Hematopoietic multipotent progenitor cell treated with erythropoietin and hydrocortisone succinate and interleukin-3 and kit ligand, for 8 days (in vitro differentiated cells): ENCODE measurements around the gene BET1.
"Not testable (repeated sequence)": the region's sequence is repeated elsewhere in the genome, so short reads cannot be mapped to it uniquely, and the experiment has no call there.

ENCODE experiments used
- DNase-seq: peaks from one replicate; pipeline ENCODE4 v3.0.0-alpha.2; 2015

The BET1 gene, protein sequence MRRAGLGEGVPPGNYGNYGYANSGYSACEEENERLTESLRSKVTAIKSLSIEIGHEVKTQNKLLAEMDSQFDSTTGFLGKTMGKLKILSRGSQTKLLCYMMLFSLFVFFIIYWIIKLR

DNA sequence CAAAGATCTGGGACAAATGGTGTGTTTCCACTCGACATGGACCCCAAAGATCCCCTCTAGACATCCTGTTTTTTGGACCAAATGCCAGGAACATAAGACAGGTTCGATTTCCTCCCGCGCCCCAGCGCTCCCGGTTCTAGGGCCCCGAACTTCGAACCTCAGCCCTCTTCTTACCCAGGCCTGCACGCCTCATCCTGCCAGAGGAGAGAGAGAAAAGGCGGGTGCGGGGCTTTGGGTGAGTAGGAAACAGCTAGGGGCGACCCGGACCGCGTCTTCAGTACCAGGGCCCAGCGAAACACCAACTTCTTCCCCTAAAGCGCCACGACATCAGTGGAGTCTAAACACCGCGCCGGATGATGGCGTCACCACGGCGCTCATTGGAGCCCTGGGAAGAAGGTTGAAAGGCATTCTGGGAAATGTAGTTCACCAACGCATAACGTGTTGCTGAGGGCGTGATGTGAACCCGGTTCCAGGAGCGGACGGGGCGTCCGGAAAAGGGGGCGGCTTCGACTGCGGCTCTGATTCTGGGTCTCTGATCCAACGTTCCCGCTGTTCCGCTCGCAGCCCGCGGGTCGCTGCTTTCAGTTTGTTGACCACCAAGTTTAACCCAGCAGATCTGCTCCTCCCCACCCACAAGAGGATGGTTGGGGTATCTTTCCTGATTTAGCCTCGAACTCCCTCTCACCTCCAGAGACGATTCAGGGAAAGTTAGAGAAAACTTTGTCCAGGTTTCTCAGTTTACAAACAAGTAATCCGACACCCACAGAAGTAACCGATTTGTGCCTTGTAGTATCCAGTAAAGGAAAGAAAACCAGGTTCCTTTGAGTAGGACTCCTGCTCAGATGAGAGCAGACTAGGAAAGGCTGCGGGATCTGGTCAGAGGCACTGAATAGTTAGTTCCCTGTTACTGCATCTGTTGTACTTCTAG, at the start of gene BET1:
BET1 (minus strand) TSS at position 332 of the 928 bp plus-strand sequence; CDS start at position 193, 139 bp downstream.
- peak; percentile 97 for DNase-seq

DNA sequence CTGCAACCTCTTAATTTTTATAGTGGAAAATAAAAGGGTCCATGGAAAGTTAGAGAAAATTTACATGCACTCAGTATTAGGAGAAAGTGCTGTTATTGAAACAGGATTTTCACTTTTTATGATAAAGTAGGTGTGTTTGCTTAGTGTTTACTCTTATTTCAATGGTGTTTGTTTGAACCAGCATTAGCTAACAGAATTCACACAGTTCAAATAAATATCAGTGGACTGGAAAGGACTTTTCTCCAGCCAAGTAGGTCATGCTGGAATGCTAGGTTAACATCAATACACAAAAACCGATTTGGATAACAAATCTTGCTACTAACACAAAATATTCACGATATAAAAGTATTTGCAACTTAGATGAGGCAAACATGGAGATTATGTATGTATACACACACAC, 49.4 kb upstream of the BET1 start:
- no peak for DNase-seq

DNA sequence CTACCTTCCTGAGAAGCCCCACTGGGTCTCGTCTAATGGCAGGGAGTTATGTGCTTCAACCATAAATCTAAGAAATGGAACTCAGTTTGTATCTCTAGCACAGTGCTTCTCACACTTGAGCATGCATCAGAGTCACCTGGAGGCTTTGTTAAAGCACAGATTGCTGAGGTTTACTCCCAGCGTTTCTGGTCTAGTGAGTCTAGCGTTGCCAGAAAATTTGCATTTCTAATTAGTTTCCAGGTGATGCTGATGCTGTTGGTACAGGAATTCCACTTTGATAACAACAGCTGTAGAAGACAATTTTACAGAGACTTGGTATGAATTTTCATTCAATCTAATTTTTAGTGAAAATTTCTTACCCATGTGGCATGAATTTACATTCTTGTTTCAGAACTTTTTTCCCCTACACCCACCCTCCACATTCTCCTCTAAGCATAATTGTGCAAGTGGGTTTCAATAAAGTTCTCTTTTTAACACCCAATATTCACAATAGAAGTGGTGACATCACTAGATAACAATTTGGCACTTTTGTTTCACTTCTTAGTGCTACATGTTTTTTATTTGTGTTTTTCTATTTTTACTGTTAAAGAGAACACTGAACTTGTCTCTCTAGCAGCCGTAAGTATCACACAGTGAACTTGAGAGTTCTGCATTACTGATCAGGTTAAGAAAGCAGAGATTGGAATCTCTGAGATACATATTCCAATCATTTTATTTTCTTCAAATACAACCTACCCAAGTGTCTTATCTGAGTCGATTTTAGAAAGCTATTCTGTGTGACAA, 48.4 kb upstream of the BET1 start:
- DNase-seq, result no peak

DNA sequence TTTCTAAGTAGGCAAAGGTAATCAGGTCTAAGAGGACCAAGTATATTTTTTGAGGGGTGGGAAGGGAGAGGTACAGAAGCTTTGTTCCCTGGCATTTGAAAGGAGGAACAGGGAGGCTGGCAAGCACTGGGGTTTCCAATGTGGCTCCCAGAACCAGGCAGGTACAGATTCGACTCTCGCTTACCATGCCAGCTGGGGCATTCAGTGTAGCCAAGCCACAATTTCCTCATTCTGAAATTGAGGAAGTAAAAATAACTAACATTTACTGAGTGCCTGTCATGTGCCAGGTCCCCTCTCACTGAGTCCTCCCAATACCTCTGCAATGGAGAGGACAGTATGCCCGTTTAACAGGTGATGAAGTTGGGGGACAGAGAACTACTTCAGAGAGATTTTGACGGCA, 45.9 kb upstream of the BET1 start:
- DNase-seq, result peak; percentile 3

DNA sequence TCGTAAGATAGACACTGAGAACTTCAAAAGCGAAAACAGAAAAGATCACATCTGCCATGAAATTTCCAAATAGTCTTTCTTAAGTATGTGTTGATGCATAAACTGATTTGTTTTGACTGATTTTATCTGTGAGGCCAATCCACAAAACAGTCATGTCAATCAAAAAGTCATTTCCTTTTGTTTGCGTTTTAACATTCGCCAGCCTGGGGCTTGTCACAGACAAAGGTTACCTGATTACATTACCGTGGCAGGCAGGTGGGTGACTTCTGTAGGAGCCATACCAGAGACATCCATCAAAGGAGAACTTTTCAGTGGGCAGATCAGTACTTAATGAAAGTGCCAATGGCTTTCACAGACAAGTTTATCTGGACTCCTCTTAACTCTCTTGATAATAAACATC, 45.5 kb upstream of the BET1 start:
- no peak for DNase-seq

DNA sequence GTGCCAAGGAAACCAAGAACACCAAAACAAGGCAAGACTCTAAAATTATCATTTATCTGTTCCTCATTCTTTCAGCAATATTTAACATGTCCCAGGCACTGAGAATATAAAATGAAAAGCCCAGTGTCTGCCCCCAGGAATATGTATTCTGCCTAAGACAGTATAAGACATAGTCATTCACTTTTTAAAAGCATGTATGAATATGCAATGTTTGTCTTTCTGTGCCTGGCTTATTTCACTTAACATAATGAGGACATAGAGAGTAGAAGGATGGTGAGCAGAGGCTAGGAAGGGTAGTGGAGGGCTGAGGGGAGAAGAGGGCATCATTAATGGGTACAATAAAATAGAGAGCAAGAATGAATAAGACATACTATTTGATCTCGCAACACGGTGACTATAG, 44.6 kb upstream of the BET1 start:
- no peak for DNase-seq

DNA sequence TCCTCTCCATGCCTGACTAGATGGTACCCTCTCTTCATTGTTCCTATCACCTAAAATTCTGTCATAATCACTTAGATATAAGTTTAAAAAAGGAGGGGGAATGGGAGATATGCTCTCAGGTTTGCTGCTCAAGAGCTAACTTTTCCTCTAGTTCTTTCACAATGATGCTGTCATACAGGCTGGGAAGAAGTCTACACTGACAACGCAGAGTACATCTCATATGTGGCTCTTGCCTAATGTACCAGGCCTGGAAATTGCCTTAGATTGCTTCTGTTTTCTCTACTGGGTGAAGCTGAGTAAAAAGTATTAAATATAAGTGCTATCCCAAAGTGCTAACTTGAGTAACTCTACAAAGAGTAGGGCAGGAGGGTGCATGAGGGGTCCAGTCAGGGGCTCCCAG, 43.8 kb upstream of the BET1 start:
- DNase-seq, result no peak

DNA sequence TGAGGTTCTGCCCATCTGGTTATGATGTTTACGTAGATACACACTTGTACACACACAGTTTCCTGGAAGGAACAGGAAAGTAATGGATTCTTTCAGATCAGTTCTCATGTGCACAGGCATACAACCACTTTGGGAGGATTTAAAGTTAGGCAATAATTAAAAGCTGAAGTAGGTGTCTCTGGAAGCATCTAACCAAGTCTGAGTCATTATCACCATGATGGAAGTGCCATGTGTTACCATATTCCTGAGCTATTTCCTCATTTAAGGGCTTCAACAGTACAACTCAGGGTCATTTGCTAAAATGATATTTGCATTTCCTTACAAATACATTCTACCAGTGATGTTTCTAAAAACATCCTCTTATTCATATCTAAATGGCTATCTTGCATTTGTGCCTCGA, 41.4 kb upstream of the BET1 start:
- no peak for DNase-seq

DNA sequence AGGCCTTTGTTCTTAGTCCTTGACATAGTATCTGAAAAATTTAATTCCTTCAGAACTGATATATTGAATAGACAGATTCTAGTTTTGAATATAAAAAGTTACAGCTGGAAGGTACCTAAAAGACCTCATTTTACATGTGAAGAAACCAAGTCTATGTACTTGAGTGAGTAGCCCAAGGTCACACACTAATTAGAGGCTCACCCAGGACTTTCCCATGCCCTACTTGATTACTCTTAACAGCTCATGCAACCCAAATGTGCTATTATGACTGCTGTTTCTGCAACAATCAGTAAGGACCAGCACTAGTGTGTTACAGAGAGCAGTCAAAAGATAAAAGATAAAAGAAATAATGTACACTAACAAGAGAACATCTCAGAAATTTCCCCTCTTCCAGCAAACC, 40.7 kb upstream of the BET1 start:
- DNase-seq, result no peak

DNA sequence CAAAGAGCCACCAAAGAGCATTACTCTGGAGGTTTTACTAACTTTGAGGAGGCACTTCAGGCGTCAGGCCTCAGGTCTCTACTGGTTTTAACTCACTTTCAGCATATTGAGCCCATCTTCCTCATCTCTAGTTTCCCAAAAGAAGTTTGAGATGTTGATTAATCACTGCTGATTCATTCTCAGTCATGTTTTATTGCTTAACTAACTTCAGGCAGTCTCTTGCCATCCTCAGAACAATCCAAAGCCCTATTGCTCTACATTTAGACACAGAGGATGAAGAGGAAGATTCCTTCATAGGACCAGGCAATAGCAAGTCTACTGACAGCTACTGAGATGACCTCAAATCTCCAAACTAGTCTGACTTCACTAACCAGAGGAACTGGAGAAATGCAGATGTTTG, 39.1 kb upstream of the BET1 start:
- DNase-seq, result no peak

DNA sequence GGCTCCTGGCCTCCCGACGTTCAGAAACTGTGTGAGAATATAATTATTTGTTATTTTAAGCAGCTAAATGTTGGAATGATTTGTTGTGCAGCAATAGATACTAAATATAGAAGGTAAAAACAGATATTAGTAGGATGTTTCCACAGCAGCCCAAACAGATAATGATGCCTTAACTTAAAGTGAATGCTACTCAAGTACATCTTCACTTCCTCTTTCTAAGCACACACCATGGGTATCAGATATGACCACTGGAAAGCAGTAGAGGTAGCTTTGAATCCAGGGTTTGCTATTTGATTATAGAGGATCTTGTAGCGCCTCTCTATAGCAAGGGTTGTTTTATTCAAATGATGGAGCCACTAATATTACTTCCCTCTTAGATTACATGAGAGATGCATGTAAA, 38.2 kb upstream of the BET1 start:
- DNase-seq, result no peak

DNA sequence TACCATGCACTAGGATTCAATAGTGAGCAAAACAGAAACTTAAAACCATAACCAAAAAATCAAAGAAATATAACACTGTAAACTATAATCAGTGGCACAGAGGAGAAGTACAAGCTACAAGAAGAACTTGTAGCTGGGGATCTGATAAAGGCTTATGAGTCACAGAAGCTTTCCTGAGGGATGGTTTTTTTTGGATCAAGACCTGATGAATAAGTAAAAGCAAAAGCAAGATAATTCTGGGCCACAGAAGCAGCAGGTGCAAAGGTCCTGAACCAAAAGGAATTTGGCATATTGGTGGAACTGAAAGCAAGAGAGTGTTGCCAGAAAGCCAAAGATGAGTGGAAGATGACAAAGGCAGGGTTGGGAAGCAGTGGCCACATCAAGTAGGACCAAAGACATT, 37.4 kb upstream of the BET1 start:
- DNase-seq, result no peak

DNA sequence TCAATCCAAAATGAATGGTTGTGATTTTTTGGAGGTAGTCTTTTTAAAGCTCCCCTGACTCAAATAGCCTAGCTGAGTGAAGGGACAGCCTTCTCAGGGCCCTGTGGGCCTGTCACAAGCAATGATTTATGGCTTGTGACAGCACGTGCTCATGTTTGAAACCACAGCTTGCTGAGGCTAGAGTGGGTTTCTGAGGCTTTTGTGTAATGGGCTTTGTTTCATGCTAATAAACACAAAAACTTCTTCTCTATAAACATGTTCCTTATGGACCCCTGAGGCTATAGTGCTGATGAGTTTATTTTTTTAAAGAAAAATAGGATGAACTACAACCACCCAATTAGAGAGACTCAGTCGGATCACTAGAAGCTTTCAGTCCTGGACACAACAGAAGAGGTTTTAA, 36.1 kb upstream of the BET1 start:
- no peak for DNase-seq

DNA sequence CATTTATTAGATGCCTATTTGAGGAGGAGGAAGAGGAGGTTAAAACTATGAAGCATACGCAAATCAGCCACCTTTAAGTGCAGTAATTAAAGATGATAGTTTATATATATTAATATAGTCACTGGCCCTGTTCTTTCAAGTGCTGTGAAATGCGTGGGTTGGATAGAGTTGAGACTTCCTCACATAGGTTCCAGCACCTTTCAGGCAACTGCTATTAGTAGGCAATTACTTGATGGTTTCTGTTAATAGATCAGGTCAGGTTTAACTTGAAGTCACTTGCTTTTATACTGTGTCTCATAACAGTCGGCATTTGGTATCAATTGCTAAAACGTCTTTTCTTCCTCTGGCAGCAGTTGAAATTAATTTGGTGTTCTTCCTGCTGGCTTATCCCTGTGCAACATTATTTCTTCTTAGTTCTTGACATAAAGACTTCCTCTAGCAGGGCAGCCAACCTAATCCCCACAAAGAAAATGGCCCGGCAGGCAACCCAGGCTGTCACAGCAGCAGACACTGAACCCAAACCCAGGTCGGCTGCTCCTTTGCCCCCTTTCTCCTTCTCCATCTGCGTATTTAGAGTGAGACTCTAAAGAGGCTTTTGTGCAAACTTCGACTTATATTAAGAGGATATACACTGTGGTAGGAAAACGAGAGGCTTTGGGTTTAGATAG, 35.3 kb upstream of the BET1 start:
- no peak for DNase-seq

DNA sequence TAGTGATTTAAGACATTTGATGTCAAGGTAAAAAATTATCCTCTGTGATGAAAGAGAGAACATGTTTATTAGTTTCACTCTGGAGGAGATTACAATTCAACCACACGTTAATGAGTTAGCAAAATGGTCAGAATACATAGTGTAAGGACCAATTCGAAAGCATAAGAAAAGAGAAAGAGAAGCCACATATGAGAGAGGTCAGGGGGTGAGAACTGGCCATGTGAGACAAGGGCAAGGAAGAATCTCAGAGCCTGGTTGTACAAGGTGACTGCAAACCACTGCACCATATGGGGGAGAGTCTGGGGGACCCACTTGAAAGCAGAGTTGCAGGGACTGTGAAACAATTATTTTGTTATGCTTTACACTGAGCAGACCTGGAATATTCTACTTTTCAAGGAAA, 27.7 kb upstream of the BET1 start:
- DNase-seq, result no peak

DNA sequence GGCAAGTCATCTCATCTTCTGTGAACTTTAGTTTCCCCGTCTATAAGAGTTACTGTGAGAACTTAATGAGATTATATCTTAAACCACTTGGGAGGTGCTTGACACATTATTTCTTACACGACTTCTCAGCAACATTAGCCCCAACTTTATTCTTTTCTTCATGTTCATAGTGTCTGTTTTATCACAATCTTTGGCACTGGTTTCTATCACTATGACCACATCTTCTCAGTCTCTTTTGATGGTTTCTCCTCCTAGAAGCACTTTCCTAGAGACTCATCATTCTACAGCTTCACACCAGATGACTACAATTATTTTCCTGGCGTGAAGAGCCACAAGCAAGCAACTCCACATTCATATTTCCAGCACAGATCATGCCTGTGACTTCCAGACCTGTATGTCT, 26.5 kb upstream of the BET1 start:
- no peak for DNase-seq

DNA sequence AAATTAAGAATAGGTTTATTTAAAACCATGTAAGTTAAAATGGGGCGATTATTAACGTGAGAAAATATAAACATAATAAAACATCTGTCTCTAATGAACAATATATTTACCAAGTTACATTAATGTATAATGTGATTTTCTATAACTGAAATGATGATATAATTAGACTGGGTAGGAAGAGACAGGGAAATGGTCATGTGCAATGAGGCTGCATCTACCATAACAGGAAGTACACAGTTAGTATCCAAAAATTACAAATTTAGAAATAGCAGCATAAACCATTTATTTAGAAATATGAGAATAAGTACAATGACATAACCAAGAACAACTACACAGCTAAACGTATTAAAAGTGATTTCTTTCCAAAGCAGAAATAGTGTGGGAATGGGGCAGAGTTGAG, 25.8 kb upstream of the BET1 start:
- no peak for DNase-seq

DNA sequence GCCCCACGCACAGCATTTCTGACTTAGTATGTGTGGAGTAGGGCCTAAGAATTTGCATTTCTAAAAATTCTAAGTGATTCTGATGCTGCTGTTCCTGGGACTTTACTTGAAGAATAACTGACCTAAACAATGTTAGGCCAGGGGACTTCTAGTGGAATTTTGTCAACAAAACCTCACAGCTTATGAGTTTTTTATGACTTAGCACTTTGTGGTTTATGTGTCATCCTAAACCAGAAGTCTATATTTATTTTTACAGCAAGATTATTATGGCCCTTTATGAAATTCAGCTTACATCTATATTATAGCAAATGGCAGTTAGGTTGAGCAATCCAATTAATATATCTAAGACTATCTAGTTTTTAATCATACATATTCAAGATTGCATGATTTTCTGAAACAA, 24.6 kb upstream of the BET1 start:
- no peak for DNase-seq

DNA sequence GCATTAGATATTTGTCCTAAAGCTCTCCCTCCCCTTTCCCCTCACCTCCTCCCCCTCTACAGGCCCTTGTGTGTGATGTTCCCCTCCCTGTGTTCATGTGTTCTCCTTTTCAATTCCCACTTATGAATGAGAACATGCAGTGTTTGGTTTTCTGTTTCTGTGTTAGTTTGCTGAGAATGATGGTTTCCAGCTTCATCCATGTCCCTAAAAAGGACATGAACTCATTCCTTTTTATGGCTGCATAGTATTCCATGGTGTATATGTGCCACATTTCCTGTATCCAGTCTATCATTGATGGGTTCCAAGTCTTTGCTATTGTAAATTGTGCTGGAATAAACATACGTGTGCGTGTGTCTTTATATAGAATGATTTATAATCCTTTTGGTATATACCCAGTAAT, 22.5 kb upstream of the BET1 start:
- not testable (repeated sequence) for DNase-seq

DNA sequence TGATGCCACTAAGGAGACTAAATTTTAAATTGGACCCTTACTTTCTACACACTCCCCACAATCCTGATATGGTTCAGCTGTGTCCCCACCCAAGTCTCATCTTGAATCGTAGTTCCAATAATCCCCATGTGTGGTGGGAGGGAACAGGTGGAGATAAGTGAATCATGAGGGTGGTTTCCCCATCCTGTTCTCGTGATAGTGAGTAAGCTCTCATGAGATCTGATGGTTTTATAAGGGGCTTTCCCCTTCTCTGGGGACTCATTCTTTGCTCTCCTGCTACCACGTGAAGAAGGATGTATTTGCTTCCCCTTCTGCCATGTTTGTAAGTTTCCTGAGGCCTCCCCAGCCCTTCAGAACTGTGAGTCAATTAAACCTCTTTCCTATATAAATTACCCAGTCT, 18.4 kb upstream of the BET1 start:
- no peak for DNase-seq

DNA sequence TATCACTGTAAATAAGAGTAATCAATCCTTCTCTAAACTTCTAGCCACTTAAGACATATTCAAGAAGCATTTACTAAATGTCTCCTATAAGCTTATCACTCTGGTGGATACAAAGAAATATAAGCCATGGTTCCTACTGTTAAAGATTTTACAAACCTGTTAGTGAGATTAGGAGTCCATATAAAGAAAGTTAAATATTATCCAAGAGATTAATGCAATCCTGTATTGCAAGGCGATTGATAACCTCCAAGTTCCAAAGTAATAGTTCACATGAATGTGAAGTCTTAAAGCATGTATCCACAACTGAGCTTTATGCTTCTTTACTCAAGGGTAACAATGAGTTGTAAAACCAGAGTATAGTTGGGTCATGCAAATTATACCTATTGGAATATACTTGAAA, 12.6 kb upstream of the BET1 start:
- no peak for DNase-seq

DNA sequence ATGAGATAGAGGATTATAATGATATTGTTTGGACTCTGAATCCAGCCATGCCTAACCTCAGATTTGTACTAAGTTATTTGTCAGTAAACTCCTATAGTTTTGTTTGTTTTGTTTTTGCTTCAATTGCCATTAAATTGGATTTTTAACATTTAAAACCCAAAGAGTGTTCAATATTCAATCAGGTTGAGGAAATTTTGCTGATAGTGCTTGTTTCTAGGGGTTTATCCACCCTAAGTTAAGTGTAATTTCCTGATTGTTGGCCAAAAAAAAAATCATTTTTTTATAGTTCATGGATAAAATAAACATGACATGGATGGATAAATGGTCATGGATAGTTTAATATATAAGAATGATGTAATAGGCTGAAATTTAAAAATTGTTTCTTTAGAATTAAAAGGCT, 11.4 kb upstream of the BET1 start:
- no peak for DNase-seq

DNA sequence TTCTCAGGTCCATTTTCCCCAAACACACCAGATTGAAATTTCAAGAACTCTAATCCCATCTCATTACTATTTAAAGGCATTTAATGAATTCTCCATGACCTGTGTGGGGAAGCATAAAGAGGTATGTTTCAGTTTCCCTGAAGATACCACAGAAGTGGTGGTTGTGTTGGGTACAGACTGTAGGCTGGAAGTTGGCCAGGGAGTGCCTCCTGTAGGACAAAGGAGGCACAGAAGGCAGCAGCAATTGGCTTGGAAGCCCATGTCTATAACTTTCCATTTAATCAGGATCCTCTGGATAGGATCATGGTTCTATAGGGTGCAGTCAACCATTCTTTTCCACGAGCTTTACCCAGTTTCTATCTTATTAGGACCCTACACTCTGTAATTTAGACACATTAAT, 8.6 kb upstream of the BET1 start:
- no peak for DNase-seq
